ENCODE data around the gene DCAF15.

DNA sequence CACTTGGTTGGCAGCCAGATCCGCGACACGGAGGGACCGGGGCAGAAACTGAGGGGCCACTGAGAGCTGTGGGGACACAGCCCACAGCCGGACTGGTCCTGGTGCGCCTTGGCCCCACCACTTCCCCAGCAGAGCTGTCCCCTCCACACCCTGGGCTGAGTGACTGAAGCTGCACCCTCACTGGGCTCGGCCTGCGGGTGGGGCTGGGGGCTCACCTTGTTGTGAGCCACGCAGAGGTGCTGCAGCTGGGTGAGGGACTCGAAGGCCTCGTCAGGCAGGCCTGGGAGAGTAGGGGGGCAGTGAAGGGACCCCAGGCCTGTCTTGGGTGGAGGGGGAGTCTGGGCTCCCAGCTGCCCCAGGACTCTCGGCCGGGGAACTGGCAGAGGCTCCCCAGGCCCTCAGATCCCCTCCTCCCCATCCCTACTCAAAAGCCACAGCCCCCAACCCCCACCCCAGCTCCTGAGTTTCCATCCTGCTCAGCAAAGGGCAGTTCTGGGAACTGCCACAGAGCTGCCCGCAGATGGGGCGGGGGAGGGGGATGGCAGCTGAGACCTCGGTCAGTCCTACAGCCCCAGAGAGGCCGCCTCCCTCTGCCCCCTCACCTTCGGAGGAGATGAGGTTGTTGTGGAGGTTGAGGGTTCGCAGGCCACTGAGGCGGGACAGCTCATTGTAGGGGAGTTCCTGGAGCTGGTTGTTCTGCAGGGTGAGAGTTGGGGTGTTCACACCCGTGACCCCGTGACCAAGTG, 16.4 kb upstream of the DCAF15 start:
- TF ChIP-seq, protein P1, sequence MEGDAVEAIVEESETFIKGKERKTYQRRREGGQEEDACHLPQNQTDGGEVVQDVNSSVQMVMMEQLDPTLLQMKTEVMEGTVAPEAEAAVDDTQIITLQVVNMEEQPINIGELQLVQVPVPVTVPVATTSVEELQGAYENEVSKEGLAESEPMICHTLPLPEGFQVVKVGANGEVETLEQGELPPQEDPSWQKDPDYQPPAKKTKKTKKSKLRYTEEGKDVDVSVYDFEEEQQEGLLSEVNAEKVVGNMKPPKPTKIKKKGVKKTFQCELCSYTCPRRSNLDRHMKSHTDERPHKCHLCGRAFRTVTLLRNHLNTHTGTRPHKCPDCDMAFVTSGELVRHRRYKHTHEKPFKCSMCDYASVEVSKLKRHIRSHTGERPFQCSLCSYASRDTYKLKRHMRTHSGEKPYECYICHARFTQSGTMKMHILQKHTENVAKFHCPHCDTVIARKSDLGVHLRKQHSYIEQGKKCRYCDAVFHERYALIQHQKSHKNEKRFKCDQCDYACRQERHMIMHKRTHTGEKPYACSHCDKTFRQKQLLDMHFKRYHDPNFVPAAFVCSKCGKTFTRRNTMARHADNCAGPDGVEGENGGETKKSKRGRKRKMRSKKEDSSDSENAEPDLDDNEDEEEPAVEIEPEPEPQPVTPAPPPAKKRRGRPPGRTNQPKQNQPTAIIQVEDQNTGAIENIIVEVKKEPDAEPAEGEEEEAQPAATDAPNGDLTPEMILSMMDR (IDR thresholded peaks at IDR 0.05; ENCODE audit: low read depth, low read length): no peak
- no peak for TF ChIP-seq POLR2A (IDR thresholded peaks at IDR 0.05; ENCODE audit: extremely low read depth, insufficient read length)

Data from NB4 (cell line).